PC-9 (cell line): ENCODE data around the gene NUP133. TPM values are rescaled to one million over a fixed set of nuclear protein-coding genes. Genes with fewer than 3 reads are reported as not detected.

Experiments
- BruUV-seq: library from RNA; stranded (reverse); fragments of 400-500 nt; replicated peaks from 2 replicates; lab custom pipeline; 2021; lab: Mats Ljungman, UMichigan
- CTCF ChIA-PET: fragments of 300-600 bp; sonication (Branson Sonifier 250); formaldehyde crosslinking; loops from one replicate; lab custom pipeline; 2022; ENCODE audit warnings: antibody characterized with exemption; lab: Charles Lee
- POLR2A ChIA-PET: fragments of 300-600 bp; sonication (Branson Sonifier 250); formaldehyde crosslinking; loops from one replicate; lab custom pipeline; 2022; ENCODE audit warnings: antibody characterized with exemption; ENCODE audit not compliant: unreplicated experiment; lab: Charles Lee
- DNase-seq, 2 experiments: peaks; one replicate each; pipeline versions ENCODE4 v3.0.0 to v3.0.0-alpha.2; 2015 to 2022; ENCODE audit warnings: mixed read lengths in 1 of 2
- H2AFZ ChIP-seq: fragments of 200-600 bp; sonication (generic); 2 replicates; pipeline ENCODE4 v1.8.1; 2017; ENCODE audit warnings: antibody characterized with exemption
- H3F3A ChIP-seq: fragments of 200-600 bp; sonication (generic); 2 replicates; pipeline ENCODE4 v1.8.1; 2017; ENCODE audit warnings: antibody characterized with exemption, mild to moderate bottlenecking, low read depth; ENCODE audit not compliant: insufficient read depth
- H3K27ac ChIP-seq: fragments of 200-600 bp; sonication (generic); 2 replicates; pipeline ENCODE4 v1.6.1; 2016; ENCODE audit warnings: mixed run types
- H3K27me3 ChIP-seq: fragments of 200-600 bp; sonication (generic); 2 replicates; pipeline ENCODE4 v1.6.1; 2016; ENCODE audit warnings: low read depth, mixed run types; ENCODE audit not compliant: insufficient read depth
- H3K36me3 ChIP-seq: fragments of 200-600 bp; sonication (generic); 2 replicates; pipeline ENCODE4 v1.6.1; 2016; ENCODE audit warnings: low read depth, mixed run types
- H3K4me1 ChIP-seq: fragments of 200-600 bp; sonication (generic); replicated peaks from 2 replicates; pipeline ENCODE4 v1.6.1; 2016; ENCODE audit warnings: mixed run types; ENCODE audit not compliant: insufficient read depth
- H3K4me2 ChIP-seq: fragments of 200-600 bp; sonication (generic); 2 replicates; pipeline ENCODE4 v1.6.1; 2017; ENCODE audit warnings: mixed run types
- H3K4me3 ChIP-seq: fragments of 200-600 bp; sonication (generic); 2 replicates; pipeline ENCODE4 v1.6.1; 2016; ENCODE audit warnings: mixed run types
- H3K79me2 ChIP-seq: fragments of 200-600 bp; sonication (generic); 2 replicates; pipeline ENCODE4 v1.6.1; 2017; ENCODE audit warnings: low read depth, mixed run types
- H3K9me2 ChIP-seq: fragments of 200-600 bp; sonication (generic); 2 replicates; pipeline ENCODE4 v1.8.1; 2017; ENCODE audit warnings: mild to moderate bottlenecking; ENCODE audit not compliant: insufficient read depth
- H3K9me3 ChIP-seq: fragments of 200-600 bp; sonication (generic); 2 replicates; pipeline ENCODE4 v1.8.1; 2016; ENCODE audit warnings: low read depth; ENCODE audit not compliant: insufficient read depth
- H4K20me1 ChIP-seq: fragments of 200-600 bp; sonication (generic); 2 replicates; pipeline ENCODE4 v1.8.1; 2017; ENCODE audit not compliant: insufficient read depth
- CTCF ChIP-seq: fragments of 200-600 bp; sonication (generic); conservative IDR thresholded peaks from 2 replicates; pipeline ENCODE4 v1.6.1; 2017; ENCODE audit warnings: mixed run types, antibody characterized with exemption, mild to moderate bottlenecking, moderate library complexity
- EZH2 ChIP-seq: fragments of 200-600 bp; sonication (generic); IDR thresholded peaks from 2 replicates; pipeline ENCODE4 v1.8.0; 2017; ENCODE audit warnings: antibody characterized with exemption, low read depth
- intact Hi-C: fragments of 100-400 bp; cut with micrococcal nuclease; formaldehyde crosslinking; loops from one replicate; pipeline ENCODE4 v1.10.0; 2022; ENCODE audit not compliant: unreplicated experiment
- total RNA-seq: library from RNA; stranded (reverse); gene quantifications from 2 replicates; pipeline ENCODE4 v1.2.3, GENCODE V29; 2021

NUP133 gene
- total RNA-seq, 1 experiment from 2014 or later = 38.5 TPM

- Histone ChIP-seq H3K27me3 (no peaks in the 10 kb centered on the region), H3K36me3 (peaks cover 20% of the 10 kb centered on the region), H2AFZ (no peak overlapping the region), H3K27ac (no peak overlapping the region), H3K4me2 (no peak overlapping the region), H3K4me1 (no peaks in the 10 kb centered on the region), H3K4me3 (no peak overlapping the region), H4K20me1 (no peaks in the 10 kb centered on the region), H3K9me3 (no peaks in the 10 kb centered on the region), H3F3A (peaks cover 3% of the 10 kb centered on the region; the same call in 1 of the 2 replicates), H3K9me2 (no peaks in the 10 kb centered on the region), H3K79me2 (no peaks in the 10 kb centered on the region)
- POLR2A ChIA-PET = no interaction called here
- no peak for DNase-seq
- TF ChIP-seq EZH2 (no peak), CTCF (no peak)
- intact Hi-C loops = loop anchor here (1.0 kb wide), 1 partner anchor 224 kb away; no protein-coding TSS in a partner anchor
- BruUV-seq = no TSS peak
- CTCF ChIA-PET = interaction anchor here (0.6 to 1.6 kb wide), 7 partner anchors 8 to 252 kb away, joined by 3 to 21 read pairs (median 3); no protein-coding TSS in a partner anchor
These were observed 25.6 kb downstream of the NUP133 start for GRCh38 chr1:229482511-229482910.

GRCh38 chr1:229480495-229480894 is 27.6 kb downstream of the NUP133 start:
- H3K4me3 ChIP-seq = no peak overlapping the region
- ChIA-PET POLR2A (interaction anchor here (0.6 kb wide), 1 partner anchor 1857 kb away, joined by 4 read pairs; the partner anchor contains the start of gene SPRTN), CTCF (no interaction called here)
- peaks cover 21% of the 10 kb centered on the region for H3K36me3 ChIP-seq
- no peaks in the 10 kb centered on the region for H3K4me1 ChIP-seq
- no peaks in the 10 kb centered on the region for H3K79me2 ChIP-seq
- no TSS peak for BruUV-seq
- no peaks in the 10 kb centered on the region for H4K20me1 ChIP-seq
- no peak overlapping the region for H3K27ac ChIP-seq
- peaks cover 3% of the 10 kb centered on the region; the same call in 1 of the 2 replicates for H3F3A ChIP-seq
- TF ChIP-seq EZH2 (no peak), CTCF (no peak)
- no peaks in the 10 kb centered on the region for H3K9me3 ChIP-seq
- no peaks in the 10 kb centered on the region for H3K9me2 ChIP-seq
- DNase-seq = no peak
- no peaks in the 10 kb centered on the region for H3K27me3 ChIP-seq
- H3K4me2 ChIP-seq = no peak overlapping the region
- H2AFZ ChIP-seq = no peak overlapping the region
- intact Hi-C loops = no loop called here

GRCh38 chr1:229479660-229480399 is 28.3 kb downstream of the NUP133 start:
- no peak for DNase-seq
- no peak for TF ChIP-seq EZH2
- TF ChIP-seq CTCF = no peak
- no peak overlapping the region for H3K27ac ChIP-seq
- POLR2A ChIA-PET = no interaction called here
- CTCF ChIA-PET = no interaction called here
- peaks cover 3% of the 10 kb centered on the region; the same call in 1 of the 2 replicates for H3F3A ChIP-seq
- no peaks in the 10 kb centered on the region for H3K27me3 ChIP-seq
- H3K9me3 ChIP-seq = no peaks in the 10 kb centered on the region
- H3K9me2 ChIP-seq = no peaks in the 10 kb centered on the region
- no peak overlapping the region for H2AFZ ChIP-seq
- H4K20me1 ChIP-seq = no peaks in the 10 kb centered on the region
- H3K79me2 ChIP-seq = no peaks in the 10 kb centered on the region
- no peak overlapping the region for H3K4me2 ChIP-seq
- BruUV-seq = no TSS peak
- H3K4me1 ChIP-seq = no peaks in the 10 kb centered on the region
- H3K4me3 ChIP-seq = no peak overlapping the region
- peaks cover 21% of the 10 kb centered on the region for H3K36me3 ChIP-seq
- intact Hi-C loops = no loop called here
